HEK293T (cell line): Measurements from ENCODE around the gene KDELR3.

Experiments
- CTCF ChIA-PET: fragments of 350-600 bp; formaldehyde crosslinking; extraction: SDS; loops from one replicate; lab custom pipeline; 2021; ENCODE audit warnings: antibody characterized with exemption, inconsistent platforms; lab: Yijun Ruan, JAX
- POLR2A ChIA-PET: fragments of 350-600 bp; formaldehyde crosslinking; extraction: SDS; loops from one replicate; lab custom pipeline; 2020; ENCODE audit warnings: antibody characterized with exemption, inconsistent platforms; lab: Yijun Ruan, JAX
- DNase-seq: peaks from one replicate; pipeline ENCODE4 v3.0.0; 2012; ENCODE audit warnings: mixed read lengths; ENCODE audit errors: extremely low spot score
- ARNT ChIP-seq: fragments of 450-650 bp; IDR thresholded peaks from 2 replicates; pipeline ENCODE4 v1.6.1; 2017; ENCODE audit warnings: mild to moderate bottlenecking
- BHLHE40 ChIP-seq: fragments of 450-650 bp; IDR thresholded peaks from 2 replicates; pipeline ENCODE4 v1.6.1; 2016; ENCODE audit warnings: mild to moderate bottlenecking, moderate library complexity, borderline replicate concordance
- CTBP1 ChIP-seq: fragments of 450-650 bp; IDR thresholded peaks from 2 replicates; pipeline ENCODE4 v1.6.1; 2016; ENCODE audit warnings: borderline replicate concordance
- ELF4 ChIP-seq: fragments of 450-650 bp; IDR thresholded peaks from 2 replicates; pipeline ENCODE4 v1.6.1; 2017; ENCODE audit warnings: antibody characterized with exemption
- FOXA1 ChIP-seq: fragments of 450-650 bp; IDR thresholded peaks from 2 replicates; pipeline ENCODE4 v1.6.1; 2016; ENCODE audit warnings: mild to moderate bottlenecking
- FOXK2 ChIP-seq: fragments of 450-650 bp; IDR thresholded peaks from 2 replicates; pipeline ENCODE4 v1.6.1; 2016; ENCODE audit warnings: mild to moderate bottlenecking
- FOXM1 ChIP-seq: fragments of 450-650 bp; IDR thresholded peaks from 2 replicates; pipeline ENCODE4 v1.6.1; 2017; ENCODE audit warnings: mild to moderate bottlenecking, borderline replicate concordance
- HDGF ChIP-seq: fragments of 450-650 bp; IDR thresholded peaks from 2 replicates; pipeline ENCODE4 v1.6.1; 2017; ENCODE audit warnings: antibody characterized with exemption, borderline replicate concordance
- L3MBTL2 ChIP-seq: fragments of 450-650 bp; conservative IDR thresholded peaks from 2 replicates; pipeline ENCODE4 v1.6.1; 2016; ENCODE audit warnings: mild to moderate bottlenecking
- LEF1 ChIP-seq: fragments of 450-650 bp; IDR thresholded peaks from 2 replicates; pipeline ENCODE4 v1.6.1; 2017; ENCODE audit warnings: mild to moderate bottlenecking, borderline replicate concordance
- NFRKB ChIP-seq: fragments of 450-650 bp; IDR thresholded peaks from 2 replicates; pipeline ENCODE4 v1.6.1; 2016; ENCODE audit warnings: mild to moderate bottlenecking, moderate library complexity
- SP1 ChIP-seq: fragments of 450-650 bp; IDR thresholded peaks from 2 replicates; pipeline ENCODE4 v1.6.1; 2017
- SUZ12 ChIP-seq: fragments of 450-650 bp; IDR thresholded peaks from 2 replicates; pipeline ENCODE4 v1.6.1; 2016; ENCODE audit warnings: mild to moderate bottlenecking
- TARDBP ChIP-seq: fragments of 450-650 bp; IDR thresholded peaks from 2 replicates; pipeline ENCODE4 v1.6.1; 2016
- ZNF384 ChIP-seq: fragments of 450-650 bp; IDR thresholded peaks from 2 replicates; pipeline ENCODE4 v1.6.1; 2016
- TF ChIP-seq, protein P1 (sequence below): fragments of 450-650 bp; IDR thresholded peaks from 2 replicates; pipeline ENCODE4 v1.6.1; 2016

The KDELR3 gene

DNA sequence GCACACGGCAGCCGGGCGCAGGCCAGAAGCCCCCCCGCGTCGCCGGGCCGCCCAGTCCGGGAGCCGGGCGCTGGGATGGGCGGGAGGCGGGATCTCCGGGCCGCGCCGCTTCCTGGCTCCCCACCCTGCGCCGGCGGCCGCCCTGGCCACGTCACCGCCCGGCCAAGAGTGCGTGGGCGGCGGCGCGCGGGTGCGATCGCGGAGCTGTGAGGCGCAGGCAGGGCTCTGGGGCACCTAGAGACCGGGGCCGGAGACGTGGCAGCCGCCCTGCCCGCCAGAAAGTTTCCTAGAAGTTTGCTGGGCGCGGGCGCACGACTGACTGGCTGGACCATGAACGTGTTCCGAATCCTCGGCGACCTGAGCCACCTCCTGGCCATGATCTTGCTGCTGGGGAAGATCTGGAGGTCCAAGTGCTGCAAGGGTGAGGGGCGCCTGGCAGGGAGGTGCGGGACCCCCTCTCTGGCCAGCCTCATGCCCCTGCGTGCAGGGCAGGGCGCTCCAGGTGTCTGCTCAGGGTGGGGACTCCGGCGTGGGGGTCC, at the start of gene KDELR3:
Gene KDELR3 (plus strand): TSS at position 193 of the 539 bp plus-strand sequence. CDS start 138 bp downstream, at position 331.
- TF ChIP-seq SP1, result no peak
- no peak for TF ChIP-seq SUZ12
- no peak for TF ChIP-seq ZNF384
- no peak for TF ChIP-seq CTBP1
- no peak for TF ChIP-seq ELF4
- TF ChIP-seq TARDBP, result no peak
- TF ChIP-seq L3MBTL2, result peak; percentile 31; the same call in 1 of the 2 replicates
- TF ChIP-seq ARNT, result no peak
- peak; percentile 65; the same call in 1 of the 2 replicates for TF ChIP-seq FOXM1
- no peak for TF ChIP-seq FOXK2
- CTCF ChIA-PET, result interaction anchor here (1.0 kb wide), 2 partner anchors 14 to 34 kb away, joined by 3 read pairs; no protein-coding TSS in a partner anchor
- DNase-seq, result peak; percentile 84
- POLR2A ChIA-PET, result interaction anchor here (0.7 to 1.4 kb wide), 6 partner anchors 10 to 69 kb away, joined by 3 to 7 read pairs (median 3); no protein-coding TSS in a partner anchor

DNA sequence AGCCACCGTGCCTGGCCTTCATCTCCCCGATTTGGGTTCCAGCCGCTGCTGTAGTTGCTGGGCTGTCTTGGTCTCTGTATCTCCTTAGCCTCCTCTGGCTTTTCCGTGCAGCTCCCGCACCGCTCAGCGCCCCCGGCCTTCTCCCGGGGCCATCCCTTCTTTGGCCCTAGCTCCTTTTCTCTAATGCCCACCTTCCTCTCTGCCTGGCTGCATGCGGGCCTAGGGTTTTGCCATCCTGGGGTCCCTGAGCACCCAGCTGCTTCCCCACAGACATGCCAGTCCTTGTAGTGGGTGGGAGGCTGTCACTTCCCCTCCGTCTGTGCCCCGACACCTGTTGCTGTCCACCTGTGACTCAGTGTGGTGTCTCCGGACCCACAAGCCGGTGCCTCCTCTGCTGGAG, 49.3 kb upstream of the KDELR3 start:
- CTCF ChIA-PET, result no interaction called here
- TF ChIP-seq ELF4, result no peak
- TF ChIP-seq BHLHE40, result no peak
- DNase-seq, result no peak
- POLR2A ChIA-PET, result no interaction called here

DNA sequence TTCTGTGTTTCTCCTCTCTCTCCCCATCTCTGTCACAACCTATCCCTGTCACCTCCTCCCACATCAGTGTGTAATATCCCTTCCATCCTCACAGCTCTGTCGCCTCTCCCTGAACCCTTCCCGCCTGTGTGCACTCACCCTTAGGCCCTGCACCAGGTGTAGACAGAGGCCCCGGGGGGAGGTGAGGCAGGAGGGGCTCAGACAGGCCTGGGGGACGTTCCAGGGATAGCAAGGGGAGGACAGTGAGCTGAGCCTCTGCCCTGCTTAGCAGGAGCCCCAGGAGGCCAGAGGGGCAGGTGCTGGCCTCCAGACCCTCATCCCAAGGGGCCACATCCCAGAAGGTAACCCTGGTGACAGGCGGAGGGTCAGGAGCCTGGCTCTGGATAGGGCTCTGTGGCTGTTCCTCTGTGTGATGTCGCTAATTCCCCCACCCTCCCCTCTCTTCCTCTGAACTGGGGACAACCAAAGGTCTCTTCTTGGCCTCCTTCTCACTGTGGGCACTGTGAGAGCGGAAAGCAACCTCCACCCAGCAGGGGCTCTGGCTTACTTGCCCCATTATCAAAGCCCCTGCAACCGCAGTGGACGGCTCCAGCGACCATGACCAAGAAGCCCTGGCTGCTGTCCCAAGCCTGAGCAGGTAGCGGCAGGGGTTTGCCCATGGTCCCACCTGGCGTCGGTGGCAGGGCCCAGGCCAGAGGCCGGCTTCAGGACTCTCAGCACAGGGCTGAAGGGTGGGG, 48.6 kb upstream of the KDELR3 start:
- TF ChIP-seq ELF4, result no peak
- TF ChIP-seq FOXA1, result no peak
- TF ChIP-seq FOXK2, result no peak
- TF ChIP-seq SUZ12, result no peak
- TF ChIP-seq LEF1, result no peak
- no peak for TF ChIP-seq ARNT
- TF ChIP-seq SP1, result no peak
- TF ChIP-seq TARDBP, result no peak
- no peak for TF ChIP-seq BHLHE40
- ChIA-PET CTCF (interaction anchor here (1.4 kb wide), 1 partner anchor 16 kb away, joined by 4 read pairs; no protein-coding TSS in a partner anchor), POLR2A (interaction anchor here (2.1 kb wide), 1 partner anchor 17 kb away, joined by 10 read pairs; no protein-coding TSS in a partner anchor)
- no peak for DNase-seq

DNA sequence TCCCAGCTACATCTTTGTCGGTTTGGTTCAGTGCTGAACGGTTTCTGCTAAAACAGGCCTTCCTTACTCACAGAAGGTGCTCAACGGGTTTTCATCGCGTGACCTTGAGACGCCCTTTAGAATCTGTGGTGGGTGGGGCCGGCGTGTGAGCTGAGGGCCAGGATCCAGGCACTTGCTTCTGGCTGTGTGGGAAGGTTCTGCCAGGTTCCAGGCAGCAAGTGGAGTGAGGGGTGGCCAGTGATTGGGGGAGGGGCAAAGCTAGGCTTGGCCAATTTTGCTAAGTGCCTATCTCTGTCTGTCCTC, 48.1 kb upstream of the KDELR3 start:
- POLR2A ChIA-PET, result interaction anchor here (0.6 to 2.1 kb wide), 2 partner anchors 16 to 18 kb away, joined by 5 to 10 read pairs; no protein-coding TSS in a partner anchor
- CTCF ChIA-PET, result interaction anchor here (1.4 kb wide), 1 partner anchor 15 kb away, joined by 4 read pairs; no protein-coding TSS in a partner anchor
- DNase-seq, result no peak
- TF ChIP-seq ARNT (no peak), L3MBTL2 (no peak), ZNF384 (no peak; the same call in 1 of the 2 replicates), CTBP1 (no peak), SUZ12 (no peak), HDGF (no peak), NFRKB (no peak), FOXA1 (no peak), LEF1 (no peak), ELF4 (no peak), SP1 (no peak), TARDBP (no peak), FOXM1 (no peak), BHLHE40 (no peak), FOXK2 (no peak)
- TF ChIP-seq, protein P1, sequence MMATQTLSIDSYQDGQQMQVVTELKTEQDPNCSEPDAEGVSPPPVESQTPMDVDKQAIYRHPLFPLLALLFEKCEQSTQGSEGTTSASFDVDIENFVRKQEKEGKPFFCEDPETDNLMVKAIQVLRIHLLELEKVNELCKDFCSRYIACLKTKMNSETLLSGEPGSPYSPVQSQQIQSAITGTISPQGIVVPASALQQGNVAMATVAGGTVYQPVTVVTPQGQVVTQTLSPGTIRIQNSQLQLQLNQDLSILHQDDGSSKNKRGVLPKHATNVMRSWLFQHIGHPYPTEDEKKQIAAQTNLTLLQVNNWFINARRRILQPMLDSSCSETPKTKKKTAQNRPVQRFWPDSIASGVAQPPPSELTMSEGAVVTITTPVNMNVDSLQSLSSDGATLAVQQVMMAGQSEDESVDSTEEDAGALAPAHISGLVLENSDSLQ, result no peak

DNA sequence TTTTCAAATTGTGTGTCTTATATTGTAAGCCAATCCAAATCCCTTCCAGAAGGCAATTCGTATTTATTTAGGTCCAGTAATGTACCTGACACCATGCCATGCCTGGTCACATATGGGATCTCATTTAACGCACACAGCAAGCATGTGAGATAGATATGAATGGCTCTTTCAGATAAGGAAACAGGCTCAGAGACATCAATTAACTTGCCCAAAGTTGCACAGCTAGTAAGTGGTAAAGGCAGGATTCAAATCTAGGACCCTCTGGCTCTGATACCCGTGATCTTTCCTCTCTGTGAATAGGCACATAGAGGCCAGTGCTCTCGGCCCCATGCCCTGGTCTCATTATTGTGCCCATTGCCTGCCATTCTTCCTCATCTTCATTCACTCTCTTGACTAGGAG, 47.2 kb upstream of the KDELR3 start:
- DNase-seq, result no peak
- no peak for TF ChIP-seq ZNF384
- TF ChIP-seq, protein P1, result no peak
- TF ChIP-seq L3MBTL2, result no peak
- TF ChIP-seq LEF1, result no peak
- TF ChIP-seq ARNT, result no peak
- no peak for TF ChIP-seq FOXM1
- no peak for TF ChIP-seq NFRKB
- no peak for TF ChIP-seq CTBP1
- TF ChIP-seq FOXK2, result no peak
- no peak for TF ChIP-seq ELF4
- TF ChIP-seq HDGF, result no peak
- no peak for TF ChIP-seq SUZ12
- TF ChIP-seq TARDBP, result no peak
- no peak for TF ChIP-seq SP1
- TF ChIP-seq FOXA1, result no peak
- no peak for TF ChIP-seq BHLHE40
- POLR2A ChIA-PET, result interaction anchor here (2.1 kb wide), 1 partner anchor 19 kb away, joined by 10 read pairs; no protein-coding TSS in a partner anchor
- CTCF ChIA-PET, result interaction anchor here (0.6 to 1.4 kb wide), 2 partner anchors 14 to 144 kb away, joined by 3 to 4 read pairs; no protein-coding TSS in a partner anchor
